Naive thymus-derived CD8-positive, alpha-beta T cell (primary cell): Measurements from ENCODE around the gene CACNA1C. TPM values are rescaled to one million over a fixed set of nuclear protein-coding genes. Genes with fewer than 3 reads are reported as not detected.
A peak's percentile ranks its signal among the peaks of the same experiment; 100 is the strongest.

ENCODE experiments used
- ATAC-seq, 2 donors: fragments of 150-1000 bp; cut with Tn5 transposase in 1 of 2; sonication (Bioruptor Pico), chemical (Tn5 transposase) in 1 of 2; 1 replicate in 1 of 2; 2 replicates in 1 of 2; pipeline ENCODE4 v1.10.0; 2021; ENCODE audit warnings: mild to moderate bottlenecking in 2 of 2, moderate library complexity in 2 of 2
- POLR2A ChIA-PET: fragments of 350-600 bp; sonication (Branson Sonifier 250); formaldehyde crosslinking; loops from one replicate; lab custom pipeline; 2021; ENCODE audit warnings: antibody characterized with exemption; lab: Charles Lee
- DNase-seq, 10 donors: peaks; one replicate each; pipeline versions ENCODE4 v3.0.0 to v3.0.0-alpha.2; 2020 to 2022
- H3K27ac Mint-ChIP-seq, 10 donors: one replicate each; pipeline ENCODE4 v1.8.0; 2020 to 2022; ENCODE audit warnings: mild to moderate bottlenecking in 10 of 10, mixed read lengths in 10 of 10, moderate library complexity in 4 of 10, inconsistent platforms in 1 of 10
- H3K27me3 Mint-ChIP-seq, 5 donors: one replicate each; pipeline ENCODE4 v1.8.0; 2021 to 2022; ENCODE audit warnings: mixed read lengths in 5 of 5
- H3K36me3 Mint-ChIP-seq, 3 donors: one replicate each; pipeline ENCODE4 v1.8.0; 2020 to 2022; ENCODE audit warnings: mixed read lengths in 3 of 3, mild to moderate bottlenecking in 2 of 3, inconsistent platforms in 1 of 3
- H3K4me1 Mint-ChIP-seq, 4 donors: one replicate each; pipeline ENCODE4 v1.8.0; 2021 to 2022; ENCODE audit warnings: mixed read lengths in 4 of 4
- H3K4me3 Mint-ChIP-seq, 10 donors: one replicate each; pipeline ENCODE4 v1.8.0; 2020 to 2022; ENCODE audit warnings: mild to moderate bottlenecking in 10 of 10, mixed read lengths in 10 of 10, moderate library complexity in 6 of 10, inconsistent platforms in 1 of 10
- H3K9me3 Mint-ChIP-seq, 9 donors: one replicate each; pipeline ENCODE4 v1.8.0; 2020 to 2022; ENCODE audit warnings: mixed read lengths in 9 of 9, mild to moderate bottlenecking in 3 of 9, inconsistent platforms in 1 of 9, moderate library complexity in 1 of 9
- polyA plus RNA-seq, 3 donors: library from polyadenylated mRNA; unstranded; fragments of 300-500 nt; fragmentation: Illumina TruSeq; gene quantifications; one replicate each; pipeline ENCODE4 v1.2.3, GENCODE V29; 2021
- total RNA-seq, 8 experiments: library from RNA in 2 of 8; stranded (reverse) in 2 of 8; gene quantifications; one replicate each; pipeline ENCODE4 v1.2.3 and lab custom pipeline; 2021 to 2026

CACNA1C gene
- total and polyA plus RNA-seq, 5 experiments from 2014 or later, result 0.05 to 0.21 (median 0.16) TPM

GRCh38 chr12:2061402-2061801, 8.6 kb downstream of the CACNA1C start:
- no peak overlapping the region for H3K27ac Mint-ChIP-seq
- no peaks in the 10 kb centered on the region for H3K36me3 Mint-ChIP-seq
- POLR2A ChIA-PET, result no interaction called here
- no peaks in the 10 kb centered on the region for H3K9me3 Mint-ChIP-seq
- no peak for DNase-seq
- peaks cover 2 to 22% (median 11%) of the 10 kb centered on the region in 5 donors for H3K27me3 Mint-ChIP-seq
- H3K4me1 Mint-ChIP-seq, result peaks cover 10 to 15% (median 11%) of the 10 kb centered on the region in 4 donors
- no peak for ATAC-seq
- H3K4me3 Mint-ChIP-seq, result no peak overlapping the region

- H3K27ac Mint-ChIP-seq, result peak overlapping the region; percentile 80 to 97 (median 90)
- ATAC-seq, result peak; percentile 74 to 79
- peaks cover 2 to 26% (median 9%) of the 10 kb centered on the region in 5 donors for H3K27me3 Mint-ChIP-seq
- POLR2A ChIA-PET, result no interaction called here
- H3K4me1 Mint-ChIP-seq, result peaks cover 10 to 15% (median 11%) of the 10 kb centered on the region in 4 donors
- peak overlapping the region; percentile 56 to 80 (median 74) for H3K4me3 Mint-ChIP-seq
- H3K36me3 Mint-ChIP-seq, result peaks cover 0 to under 1% (median 0%) of the 10 kb centered on the region in 3 donors
- peak in 3 of 10 donors; percentile 17 to 34 (median 34) for DNase-seq
- H3K9me3 Mint-ChIP-seq, result peaks cover 0 to 4% (median 0%) of the 10 kb centered on the region in 9 donors
These were observed 11.3 kb downstream of the CACNA1C start for GRCh38 chr12:2064071-2064507.

- POLR2A ChIA-PET, result no interaction called here
- ATAC-seq, result no peak
- Mint-ChIP-seq H3K27me3 (peaks cover 2 to 28% (median 15%) of the 10 kb centered on the region in 5 donors), H3K4me3 (no peak overlapping the region), H3K9me3 (peaks cover 9 to 30% (median 18%) of the 10 kb centered on the region in 9 donors), H3K36me3 (peaks cover 2 to 10% (median 9%) of the 10 kb centered on the region in 3 donors), H3K4me1 (peaks cover 10 to 14% (median 11%) of the 10 kb centered on the region in 4 donors), H3K27ac (no peak overlapping the region)
- DNase-seq, result no peak
These were observed 15.9 kb downstream of the CACNA1C start for GRCh38 chr12:2068653-2069052.

GRCh38 chr12:2070440-2071045, 17.8 kb downstream of the CACNA1C start:
- POLR2A ChIA-PET, result no interaction called here
- no peak overlapping the region for H3K4me3 Mint-ChIP-seq
- peaks cover 4 to 31% (median 17%) of the 10 kb centered on the region in 5 donors for H3K27me3 Mint-ChIP-seq

DNA sequence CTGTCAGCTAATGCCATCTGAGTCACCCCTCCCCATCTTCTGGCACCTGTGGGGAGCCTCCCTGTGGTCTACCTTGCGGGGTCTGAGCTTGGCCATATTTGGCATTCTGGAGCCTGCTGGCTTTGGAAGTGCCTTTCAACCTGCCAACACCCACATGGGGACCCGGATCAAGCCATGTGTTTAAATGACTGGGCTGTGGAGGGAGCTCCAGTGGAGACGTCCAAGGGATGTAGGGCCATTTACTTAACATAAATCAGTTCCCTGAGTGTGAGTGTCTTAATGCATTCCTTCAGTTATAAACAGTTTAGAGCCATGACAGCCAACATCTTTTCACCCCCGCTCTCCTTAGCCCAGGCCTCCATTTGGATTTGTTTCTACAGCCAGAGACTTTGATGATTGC, 22.0 kb downstream of the CACNA1C start:
- no peaks in the 10 kb centered on the region for H3K4me1 Mint-ChIP-seq
- peaks cover 9 to 31% (median 16%) of the 10 kb centered on the region in 9 donors for H3K9me3 Mint-ChIP-seq
- peaks cover 2 to 13% (median 7%) of the 10 kb centered on the region in 3 donors for H3K36me3 Mint-ChIP-seq
- peak overlapping the region in 1 of 10 donors; percentile 15 for H3K27ac Mint-ChIP-seq
- H3K4me3 Mint-ChIP-seq, result no peak overlapping the region
- POLR2A ChIA-PET, result no interaction called here
- DNase-seq (no peak), ATAC-seq (no peak)
- H3K27me3 Mint-ChIP-seq, result peaks cover 0 to 12% (median 11%) of the 10 kb centered on the region in 5 donors

More at GRCh38 chr12:2070440-2071045, 17.8 kb downstream of the CACNA1C start:
- Mint-ChIP-seq H3K36me3 (peaks cover 2 to 10% (median 9%) of the 10 kb centered on the region in 3 donors), H3K4me1 (peaks cover 0 to 4% (median 0%) of the 10 kb centered on the region in 4 donors), H3K9me3 (peaks cover 9 to 30% (median 18%) of the 10 kb centered on the region in 9 donors), H3K27ac (no peak overlapping the region)
- DNase-seq, result no peak
- ATAC-seq, result no peak

GRCh38 chr12:2075508-2076195, 22.9 kb downstream of the CACNA1C start:
- Mint-ChIP-seq H3K27ac (no peak overlapping the region), H3K4me3 (no peak overlapping the region), H3K9me3 (peaks cover 9 to 31% (median 14%) of the 10 kb centered on the region in 9 donors), H3K27me3 (peaks cover 0 to 12% (median 11%) of the 10 kb centered on the region in 5 donors), H3K36me3 (peaks cover 2 to 13% (median 9%) of the 10 kb centered on the region in 3 donors), H3K4me1 (no peaks in the 10 kb centered on the region)
- POLR2A ChIA-PET, result no interaction called here
- ATAC-seq (no peak), DNase-seq (no peak)

DNA sequence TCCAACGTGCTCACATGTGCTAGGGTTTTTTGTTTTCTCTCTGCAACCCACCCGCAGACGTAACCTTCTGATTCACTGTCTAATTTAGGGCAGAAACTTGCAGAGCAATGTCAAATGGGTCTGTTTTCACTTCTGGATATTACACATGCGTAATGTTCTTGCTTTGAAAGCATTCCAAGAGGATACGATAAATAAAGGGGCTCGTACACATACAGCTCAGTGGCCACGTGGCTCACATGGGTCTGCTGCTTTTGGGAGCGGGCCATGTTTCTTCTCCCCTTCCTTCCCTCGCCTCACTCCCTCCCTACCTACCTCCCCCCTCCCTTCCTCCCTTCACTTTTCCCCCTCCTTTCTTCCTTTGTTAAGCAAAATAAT, 23.4 kb downstream of the CACNA1C start:
- H3K4me3 Mint-ChIP-seq, result no peak overlapping the region
- no peak overlapping the region for H3K27ac Mint-ChIP-seq
- no peak for ATAC-seq

GRCh38 chr12:2076728-2077127, 23.9 kb downstream of the CACNA1C start:
- ATAC-seq, result no peak
- Mint-ChIP-seq H3K4me3 (no peak overlapping the region), H3K9me3 (peaks cover 2 to 27% (median 13%) of the 10 kb centered on the region in 9 donors), H3K27me3 (peaks cover 0 to 11% (median 6%) of the 10 kb centered on the region in 5 donors), H3K36me3 (peaks cover 0 to 7% (median 4%) of the 10 kb centered on the region in 3 donors), H3K4me1 (no peaks in the 10 kb centered on the region), H3K27ac (no peak overlapping the region)
- DNase-seq, result no peak
- POLR2A ChIA-PET, result no interaction called here

More for the DNA sequence above, 23.4 kb downstream of the CACNA1C start:
- no peak for DNase-seq
- H3K9me3 Mint-ChIP-seq, result peaks cover 8 to 33% (median 17%) of the 10 kb centered on the region in 9 donors
- H3K4me1 Mint-ChIP-seq, result no peaks in the 10 kb centered on the region
- peaks cover 0 to 12% (median 10%) of the 10 kb centered on the region in 5 donors for H3K27me3 Mint-ChIP-seq
- peaks cover under 1 to 10% (median 8%) of the 10 kb centered on the region in 3 donors for H3K36me3 Mint-ChIP-seq
- POLR2A ChIA-PET, result no interaction called here

- H3K36me3 Mint-ChIP-seq, result peaks cover 0 to 6% (median 2%) of the 10 kb centered on the region in 3 donors
- peaks cover 0 to 8% (median 2%) of the 10 kb centered on the region in 5 donors for H3K27me3 Mint-ChIP-seq
- peaks cover 2 to 25% (median 10%) of the 10 kb centered on the region in 9 donors for H3K9me3 Mint-ChIP-seq
- POLR2A ChIA-PET, result no interaction called here
- no peak overlapping the region for H3K4me3 Mint-ChIP-seq
- no peak overlapping the region for H3K27ac Mint-ChIP-seq
- no peaks in the 10 kb centered on the region for H3K4me1 Mint-ChIP-seq
- ATAC-seq (no peak), DNase-seq (no peak)
These were observed 27.8 kb downstream of the CACNA1C start for GRCh38 chr12:2080604-2081003.

DNA sequence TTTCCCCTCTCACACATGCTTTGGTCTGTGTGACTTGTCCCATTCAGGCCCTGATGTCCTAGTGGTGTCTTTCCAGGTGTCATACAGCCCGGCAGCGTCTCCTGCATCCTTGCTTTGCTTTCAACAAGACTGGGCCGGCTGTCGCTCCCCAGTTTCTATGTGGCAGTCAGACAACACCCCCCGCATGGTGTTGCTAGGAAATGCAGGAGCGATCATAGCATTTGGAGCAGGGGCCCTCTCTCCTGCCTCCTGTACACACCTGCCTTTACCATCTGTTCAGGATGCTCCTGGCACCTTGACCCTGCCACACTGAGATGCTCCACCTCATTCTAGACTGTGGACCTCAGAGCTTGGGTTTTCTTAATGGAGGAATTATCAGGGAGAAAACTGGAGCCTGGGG, 29.5 kb downstream of the CACNA1C start:
- DNase-seq, result no peak
- Mint-ChIP-seq H3K27me3 (peaks cover 0 to 4% (median 2%) of the 10 kb centered on the region in 5 donors), H3K9me3 (peaks cover 2 to 25% (median 10%) of the 10 kb centered on the region in 9 donors), H3K27ac (peak overlapping the region in 1 of 10 donors; percentile 44), H3K4me3 (no peak overlapping the region), H3K4me1 (no peaks in the 10 kb centered on the region), H3K36me3 (peaks cover 0 to 5% (median 2%) of the 10 kb centered on the region in 3 donors)
- ATAC-seq, result no peak
- POLR2A ChIA-PET, result no interaction called here

DNA sequence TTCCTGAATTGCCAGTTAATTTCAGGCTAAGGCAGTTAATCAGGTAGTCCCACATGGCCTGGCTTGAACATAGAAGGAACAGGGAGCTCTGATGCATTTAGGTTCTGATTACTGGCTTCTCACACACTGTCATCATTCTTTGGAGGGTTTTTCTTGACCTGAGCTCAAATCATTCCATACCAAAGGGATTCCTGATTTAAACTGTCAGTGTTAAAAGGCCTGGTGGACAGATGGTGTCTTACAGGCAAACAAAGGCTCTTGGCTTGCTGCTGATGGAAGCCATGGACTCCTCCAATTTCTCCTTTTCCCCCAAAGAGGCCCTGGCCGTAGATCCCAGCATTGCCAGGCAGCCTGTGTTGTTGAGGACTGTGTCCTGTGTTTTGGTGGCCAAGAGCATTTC, 30.2 kb downstream of the CACNA1C start:
- no peak overlapping the region for H3K27ac Mint-ChIP-seq
- H3K4me3 Mint-ChIP-seq, result no peak overlapping the region
- peaks cover 0 to 6% (median 2%) of the 10 kb centered on the region in 5 donors for H3K27me3 Mint-ChIP-seq
- peaks cover 0 to 3% (median 2%) of the 10 kb centered on the region in 3 donors for H3K36me3 Mint-ChIP-seq
- ATAC-seq, result no peak
- no peak for DNase-seq
- POLR2A ChIA-PET, result no interaction called here
- no peaks in the 10 kb centered on the region for H3K4me1 Mint-ChIP-seq
- peaks cover 2 to 24% (median 10%) of the 10 kb centered on the region in 9 donors for H3K9me3 Mint-ChIP-seq

DNA sequence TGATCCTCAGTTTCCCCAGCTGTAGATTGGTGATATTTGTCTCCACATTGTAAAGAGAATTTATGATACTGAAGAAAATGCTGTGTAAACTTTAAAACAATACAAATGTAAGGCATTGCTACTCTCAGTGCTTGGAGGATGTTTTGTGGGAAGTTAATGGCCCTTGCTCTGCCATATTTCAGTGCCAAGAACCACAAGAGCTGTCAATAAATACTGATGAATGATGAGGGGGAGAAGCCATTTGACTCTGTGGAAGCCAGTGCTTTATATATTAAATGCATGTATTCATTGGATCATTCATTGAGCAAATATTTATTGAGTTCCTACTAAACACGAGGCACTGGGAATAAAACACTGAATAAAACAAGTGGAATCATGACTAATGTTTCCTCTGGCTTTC, 30.8 kb downstream of the CACNA1C start:
- H3K9me3 Mint-ChIP-seq, result peaks cover 2 to 18% (median 9%) of the 10 kb centered on the region in 9 donors
- POLR2A ChIA-PET, result no interaction called here
- peaks cover 0 to 3% (median 2%) of the 10 kb centered on the region in 3 donors for H3K36me3 Mint-ChIP-seq
- H3K4me3 Mint-ChIP-seq, result no peak overlapping the region
- H3K27me3 Mint-ChIP-seq, result peaks cover 0 to 6% (median 2%) of the 10 kb centered on the region in 5 donors
- no peak overlapping the region for H3K27ac Mint-ChIP-seq
- DNase-seq, result no peak
- no peaks in the 10 kb centered on the region for H3K4me1 Mint-ChIP-seq
- ATAC-seq, result no peak
